GM06990 (cell line): Measurements from ENCODE around the gene TUBE1.

Experiments
- DNase-seq: peaks from one replicate; pipeline ENCODE4 v3.0.0-alpha.2; 2011; ENCODE audit not compliant: insufficient read length; ENCODE audit errors: extremely low read depth
- H3K27me3 ChIP-seq: replicated peaks from 2 replicates; pipeline ENCODE4 v1.6.0; 2011; ENCODE audit warnings: low read length; ENCODE audit not compliant: control insufficient read depth, insufficient read depth
- H3K36me3 ChIP-seq: 2 replicates; pipeline ENCODE4 v1.5.1; 2011; ENCODE audit warnings: low read length; ENCODE audit not compliant: control insufficient read depth, insufficient read depth
- H3K4me3 ChIP-seq: replicated peaks from 2 replicates; pipeline ENCODE4 v1.5.1; 2011; ENCODE audit warnings: low read depth, mild to moderate bottlenecking, control low read depth, low read length
- CTCF ChIP-seq: IDR thresholded peaks from 2 replicates; pipeline ENCODE4 v1.5.1; 2011; ENCODE audit warnings: low read length, control low read depth, mild to moderate bottlenecking, inconsistent platforms; ENCODE audit not compliant: insufficient read depth, poor library complexity, severe bottlenecking

Gene TUBE1

GRCh38 chr6:112038268-112038667 is 49.0 kb downstream of the TUBE1 start:
- no peaks in the 10 kb centered on the region; the same call in 1 of the 2 replicates for H3K27me3 ChIP-seq
- H3K4me3 ChIP-seq: no peak overlapping the region
- DNase-seq: no peak
- no peaks in the 10 kb centered on the region for H3K36me3 ChIP-seq
- TF ChIP-seq CTCF: no peak

GRCh38 chr6:112037783-112038216 is 49.5 kb downstream of the TUBE1 start:
- H3K4me3 ChIP-seq: no peak overlapping the region
- H3K36me3 ChIP-seq: no peaks in the 10 kb centered on the region
- H3K27me3 ChIP-seq: no peaks in the 10 kb centered on the region; the same call in 1 of the 2 replicates
- no peak for DNase-seq
- no peak for TF ChIP-seq CTCF

GRCh38 chr6:112036088-112036637 is 51.1 kb downstream of the TUBE1 start:
- no peak for DNase-seq
- H3K4me3 ChIP-seq: no peak overlapping the region
- H3K36me3 ChIP-seq: no peaks in the 10 kb centered on the region
- H3K27me3 ChIP-seq: no peaks in the 10 kb centered on the region
- no peak for TF ChIP-seq CTCF

GRCh38 chr6:112034616-112034995 is 52.7 kb downstream of the TUBE1 start:
- no peak for TF ChIP-seq CTCF
- H3K27me3 ChIP-seq: no peaks in the 10 kb centered on the region
- H3K36me3 ChIP-seq: no peaks in the 10 kb centered on the region
- DNase-seq: no peak
- H3K4me3 ChIP-seq: no peak overlapping the region

GRCh38 chr6:112033791-112034615 is 53.3 kb downstream of the TUBE1 start:
- no peak for DNase-seq
- no peaks in the 10 kb centered on the region for H3K36me3 ChIP-seq
- no peaks in the 10 kb centered on the region for H3K27me3 ChIP-seq
- H3K4me3 ChIP-seq: no peak overlapping the region
- TF ChIP-seq CTCF: no peak
